Heart right ventricle (tissue), 16 donors: ENCODE measurements around the gene COMMD7. TPM values are rescaled to one million over a fixed set of nuclear protein-coding genes. Genes with fewer than 3 reads are reported as not detected.
A peak's percentile ranks its signal among the peaks of the same experiment; 100 is the strongest.

Experiments
- ATAC-seq, 8 donors: fragments of 200-7000 bp; cut with Tn5 transposase; one replicate each; pipeline ENCODE4 v1.9.1; 2020; ENCODE audit warnings: mild to moderate bottlenecking in 8 of 8, moderate library complexity in 8 of 8, moderate number of reproducible peaks in 1 of 8
- DNase-seq, 2 donors: peaks; one replicate each; pipeline ENCODE4 v3.0.0-alpha.2; 2020
- H3K27ac ChIP-seq, 10 donors: fragments of 200-600 bp; sonication (generic) in 2 of 10; one replicate each; pipeline versions ENCODE4 v1.5.0 to v1.8.0; 2020 to 2022; ENCODE audit warnings: mild to moderate bottlenecking in 3 of 10
- H3K27me3 ChIP-seq, 7 donors: fragments of 200-600 bp; one replicate each; pipeline ENCODE4 v1.8.0; 2021 to 2022; ENCODE audit warnings: mild to moderate bottlenecking in 2 of 7
- H3K36me3 ChIP-seq, 9 donors: fragments of 200-600 bp; sonication (generic) in 1 of 9; one replicate each; pipeline versions ENCODE4 v1.5.0 to v1.8.0; 2020 to 2022; ENCODE audit warnings: mild to moderate bottlenecking in 2 of 9
- H3K4me1 ChIP-seq, 9 donors: fragments of 200-600 bp; sonication (generic) in 1 of 9; one replicate each; pipeline versions ENCODE4 v1.5.0 to v1.8.0; 2020 to 2022; ENCODE audit warnings: mild to moderate bottlenecking in 4 of 9
- H3K4me3 ChIP-seq, 10 donors: fragments of 200-600 bp; sonication (generic) in 2 of 10; one replicate each; pipeline versions ENCODE4 v1.5.0 to v1.8.0; 2020 to 2022; ENCODE audit warnings: mild to moderate bottlenecking in 7 of 10, moderate library complexity in 2 of 10
- H3K9me3 ChIP-seq, 11 donors: fragments of 200-600 bp in 10 of 11; sonication (generic) in 2 of 11; one replicate each; pipeline versions ENCODE4 v1.5.0 to v1.8.0; 2013 to 2022; ENCODE audit warnings: mild to moderate bottlenecking in 2 of 11, control low read depth in 1 of 11, moderate library complexity in 1 of 11
- CTCF ChIP-seq, 9 donors: fragments of 200-600 bp; sonication (generic) in 2 of 9; IDR thresholded peaks; one replicate each; pipeline versions ENCODE4 v1.5.0 to v1.8.0; 2021 to 2022; ENCODE audit warnings: antibody characterized with exemption in 9 of 9, mild to moderate bottlenecking in 5 of 9, moderate library complexity in 1 of 9
- WGBS, 2 donors: extraction: QIAGEN DNeasy Blood & Tissue Kit; methylation state at CpG; one replicate each; pipeline ENCODE4 v1.1.7; 2013; ENCODE audit warnings: inconsistent platforms in 1 of 2; 5-methylcytosine and 5-hydroxymethylcytosine counted together
- intact Hi-C, 10 donors: fragments of 100-400 bp; cut with DNase I; formaldehyde crosslinking; loops; one replicate each; pipeline versions ENCODE4 v1.11.1 to v1.14.2; 2022
- polyA plus RNA-seq, 2 donors: library from polyadenylated mRNA; stranded (reverse); fragments of 200-250 nt; gene quantifications; one replicate each; pipeline ENCODE4 v1.2.3, GENCODE V29; 2013
- total RNA-seq, 10 donors: library from RNA; stranded (reverse); fragmentation: NEBNext Ultra II Directional in 3 of 10; extraction: Animal tissue kit (Norgen Biotek cat#: 25700) in 3 of 10; gene quantifications; one replicate each; pipeline versions ENCODE4 v1.2.1 to v1.2.4, GENCODE V29; 2021 to 2023
- donor health status: Arrhythmogenic right ventricular cardiomyopathy.
- donor health status: ischemic (EF 13 %, LVEDD 7.1; RV severe dilation, severe dysfunction).
- donor health status: healthy with polysubstance abuse.
- donor health status: DM: no; HTN: yes; CAD: no.
- donor health status: DM: no; HTN: no; CAD: no.
- donor health status: ischemic (EF 25% LVEDD 6.9; RV normal size, moderate dysfunction).
- donor health status: ischemic (EF 25% LVEDD 5.7; RV mildly dilated, moderate dysfunction).
- donor health status: healthy.
- donor health status: DM: yes; HTN: yes; CAD: no.
- donor health status: Ischemic cardiomyopathy.
- donor health status: ischemic (EF 35%, LVEDD 5.7; RV mildly dilated, moderate dysfunction).
- donor health status: nonischemic (EF 11% LVEDD 7.7; RV severe dilation, severe dysfunction).
- donor health status: DM: yes; HTN: yes; CAD: no.
- donor health status: PGD.
- donor health status: ischemic (EF 29% LVEDD 5.4; RV normal size, mild dysfunction).
- donor health status: nonischemic (EF 23%, LVEDD 6.1; RV moderate dilation, normal function).

Gene COMMD7
- total and polyA plus RNA-seq, 12 donors, result 35.7 to 54.6 (median 42.5) TPM

- H3K4me3 ChIP-seq, result no peak overlapping the region
- 90 to 91% methylated on average over 8 of the region's 8 CpGs for WGBS, 2 donors
- intact Hi-C loops, result no loop called here
- DNase-seq (no peak), ATAC-seq (no peak)
- no peak for TF ChIP-seq CTCF (IDR thresholded peaks at IDR 0.05)
- H3K36me3 ChIP-seq, result no peaks in the 10 kb centered on the region
- no peaks in the 10 kb centered on the region for H3K27me3 ChIP-seq
- no peak overlapping the region for H3K27ac ChIP-seq
- H3K9me3 ChIP-seq, result peaks cover 0 to 9% (median 0%) of the 10 kb centered on the region in 11 donors
- peaks cover under 1 to 12% (median 3%) of the 10 kb centered on the region in 9 donors for H3K4me1 ChIP-seq
These were observed 82.6 kb downstream of the COMMD7 start for GRCh38 chr20:32660661-32661060.

- no peak for ATAC-seq
- no peak overlapping the region for H3K4me3 ChIP-seq
- intact Hi-C loops, result loop anchor here in 3 of 10 donors (10.0 kb wide), 2 partner anchors 322 to 502 kb away; no protein-coding TSS in a partner anchor
- no peak for DNase-seq
- no peak for TF ChIP-seq CTCF (IDR thresholded peaks at IDR 0.05)
- 93 to 97% methylated on average over 1 of the region's 1 CpG for WGBS, 2 donors
- no peaks in the 10 kb centered on the region for H3K36me3 ChIP-seq
- H3K27ac ChIP-seq, result no peak overlapping the region
- H3K9me3 ChIP-seq, result peaks cover 0 to 9% (median 0%) of the 10 kb centered on the region in 11 donors
- H3K4me1 ChIP-seq, result peaks cover 0 to 7% (median 4%) of the 10 kb centered on the region in 9 donors
- H3K27me3 ChIP-seq, result no peaks in the 10 kb centered on the region
These were observed 86.4 kb downstream of the COMMD7 start for GRCh38 chr20:32656827-32657226.

- Histone ChIP-seq H3K9me3 (peaks cover 0 to 8% (median 0%) of the 10 kb centered on the region in 11 donors), H3K27me3 (no peaks in the 10 kb centered on the region), H3K4me1 (peaks cover 0 to 7% (median 4%) of the 10 kb centered on the region in 9 donors), H3K4me3 (no peak overlapping the region), H3K27ac (no peak overlapping the region), H3K36me3 (no peaks in the 10 kb centered on the region)
- no peak for TF ChIP-seq CTCF (IDR thresholded peaks at IDR 0.05)
- intact Hi-C loops, result loop anchor here in 3 of 10 donors (10.0 kb wide), 2 partner anchors 321 to 501 kb away; no protein-coding TSS in a partner anchor
- no peak for DNase-seq
- 47 to 65% methylated on average over 2 of the region's 2 CpGs for WGBS, 2 donors
- no peak for ATAC-seq
These were observed 87.3 kb downstream of the COMMD7 start for GRCh38 chr20:32655903-32656512.

GRCh38 chr20:32652739-32653526 lies 90.3 kb downstream of the COMMD7 start:
- intact Hi-C loops, result loop anchor here (1.0 to 10.0 kb wide), 6 partner anchors 131 to 498 kb away; no protein-coding TSS in a partner anchor
- peak; percentile 88 to 97 (median 95) for TF ChIP-seq CTCF (IDR thresholded peaks at IDR 0.05)
- 5 to 6% methylated on average over 8 of the region's 8 CpGs for WGBS, 2 donors

More at GRCh38 chr20:32652739-32653526, 90.3 kb downstream of the COMMD7 start:
- Histone ChIP-seq H3K4me3 (no peak overlapping the region), H3K27ac (no peak overlapping the region), H3K27me3 (no peaks in the 10 kb centered on the region), H3K4me1 (peaks cover 0 to 9% (median 4%) of the 10 kb centered on the region in 9 donors), H3K36me3 (no peaks in the 10 kb centered on the region), H3K9me3 (no peaks in the 10 kb centered on the region)
- peak; percentile 85 to 87 for DNase-seq
- ATAC-seq, result peak; percentile 93 to 99 (median 97)

Other genes with a start within 250 kb of the COMMD7 start
- gene NOL4L, start 158.1 kb downstream of the COMMD7 start, total RNA-seq, result 10 to 100 TPM in 1 of 10 donors, 1 to 10 TPM in 9; 4.4 to 10.1 (median 6.0) TPM
- gene NOL4L, start 158.1 kb downstream of the COMMD7 start, polyA plus RNA-seq, result 1 to 10 TPM; 1.5 to 4.6 TPM
- under 1 TPM in 1 of 10 donors, not detected in 9; 0.04 TPM for gene C20orf203, start 69.5 kb downstream of the COMMD7 start, total RNA-seq
- under 1 TPM in 1 of 2 donors, not detected in 1; 0.07 TPM for gene C20orf203, start 69.5 kb downstream of the COMMD7 start, polyA plus RNA-seq
- gene DNMT3B, start 18.9 kb upstream of the COMMD7 start, total RNA-seq, result under 1 TPM; 0.27 to 0.95 (median 0.68) TPM
- gene DNMT3B, start 18.9 kb upstream of the COMMD7 start, polyA plus RNA-seq, result 1 to 10 TPM in 1 of 2 donors, under 1 TPM in 1; 0.35 to 1.8 TPM
- gene MAPRE1, start 76.5 kb upstream of the COMMD7 start, total RNA-seq, result 10 to 100 TPM; 56.5 to 88.0 (median 68.1) TPM
- 10 to 100 TPM; 15.6 to 49.3 TPM for gene MAPRE1, start 76.5 kb upstream of the COMMD7 start, polyA plus RNA-seq
- gene EFCAB8, start 115.5 kb upstream of the COMMD7 start, total RNA-seq, result under 1 TPM in 1 of 10 donors, not detected in 9; 0.58 TPM
- gene EFCAB8, start 115.5 kb upstream of the COMMD7 start, polyA plus RNA-seq, result under 1 TPM in 1 of 2 donors, not detected in 1; 0.15 TPM